KMS-11 (cell line): ENCODE measurements around the gene SLX4.

Source experiments
- H2AFZ ChIP-seq: fragments of 200-600 bp; sonication (generic); 2 replicates; pipeline ENCODE4 v1.6.1; 2016; ENCODE audit warnings: antibody characterized with exemption, mixed run types, low read depth
- H3K27ac ChIP-seq: fragments of 200-600 bp; sonication (generic); 2 replicates; pipeline ENCODE4 v1.6.1; 2016; ENCODE audit warnings: mild to moderate bottlenecking, mixed run types
- H3K27me3 ChIP-seq: fragments of 200-600 bp; sonication (generic); 2 replicates; pipeline ENCODE4 v1.6.1; 2017; ENCODE audit warnings: mild to moderate bottlenecking, low read depth, mixed run types, moderate library complexity; ENCODE audit not compliant: insufficient read depth
- H3K36me3 ChIP-seq: fragments of 200-600 bp; sonication (generic); 2 replicates; pipeline ENCODE4 v1.6.1; 2017; ENCODE audit warnings: mild to moderate bottlenecking, mixed run types; ENCODE audit not compliant: insufficient read depth
- H3K4me1 ChIP-seq: fragments of 200-600 bp; sonication (generic); 2 replicates; pipeline ENCODE4 v1.6.1; 2016; ENCODE audit warnings: mild to moderate bottlenecking, low read depth, mixed run types; ENCODE audit not compliant: poor library complexity, severe bottlenecking
- H3K4me2 ChIP-seq: fragments of 200-600 bp; sonication (generic); 2 replicates; pipeline ENCODE4 v1.7.0; 2016; ENCODE audit warnings: mild to moderate bottlenecking, mixed run types
- H3K4me3 ChIP-seq: fragments of 200-600 bp; sonication (generic); IDR thresholded peaks from 2 replicates; pipeline ENCODE4 v1.6.1; 2017; ENCODE audit warnings: low read depth, low read length, mixed read lengths; ENCODE audit not compliant: insufficient read depth
- H3K79me2 ChIP-seq: fragments of 200-600 bp; sonication (generic); 2 replicates; pipeline ENCODE4 v1.6.1; 2016; ENCODE audit warnings: low read depth, mixed run types; ENCODE audit not compliant: insufficient read depth
- H3K9ac ChIP-seq: fragments of 200-600 bp; sonication (generic); 2 replicates; pipeline ENCODE4 v1.6.1; 2016; ENCODE audit warnings: mild to moderate bottlenecking, mixed run types
- H4K20me1 ChIP-seq: fragments of 200-600 bp; sonication (generic); 2 replicates; pipeline ENCODE4 v1.6.1; 2016; ENCODE audit warnings: mild to moderate bottlenecking, mixed run types; ENCODE audit not compliant: insufficient read depth
- CTCF ChIP-seq: fragments of 200-600 bp; sonication (generic); conservative IDR thresholded peaks from 2 replicates; pipeline ENCODE4 v1.6.1; 2017; ENCODE audit warnings: low read depth, mild to moderate bottlenecking, antibody characterized with exemption, low read length, moderate library complexity, mixed read lengths

The SLX4 gene

GRCh38 chr16:3589441-3589921 lies 21.9 kb downstream of the SLX4 start:
- H3K79me2 ChIP-seq, result no peaks in the 10 kb centered on the region
- H3K27ac ChIP-seq, result no peak overlapping the region
- H3K27me3 ChIP-seq, result no peaks in the 10 kb centered on the region
- H3K9ac ChIP-seq, result no peak overlapping the region
- no peaks in the 10 kb centered on the region for H3K36me3 ChIP-seq
- H3K4me2 ChIP-seq, result no peak overlapping the region
- no peak overlapping the region for H3K4me3 ChIP-seq
- H3K4me1 ChIP-seq, result no peaks in the 10 kb centered on the region
- H2AFZ ChIP-seq, result no peak overlapping the region
- no peak for TF ChIP-seq CTCF
- H4K20me1 ChIP-seq, result no peaks in the 10 kb centered on the region

- no peak overlapping the region for H3K4me2 ChIP-seq
These were observed 22.4 kb downstream of the SLX4 start for GRCh38 chr16:3589001-3589400.

GRCh38 chr16:3587547-3588110 lies 23.8 kb downstream of the SLX4 start:
- Histone ChIP-seq H4K20me1 (no peaks in the 10 kb centered on the region), H2AFZ (no peak overlapping the region), H3K27me3 (no peaks in the 10 kb centered on the region), H3K4me3 (no peak overlapping the region), H3K9ac (no peak overlapping the region), H3K36me3 (0 out of 2 replicates have a peak, but pooled peaks cover 4% of the 10 kb centered on the region), H3K4me2 (no peak overlapping the region), H3K79me2 (no peaks in the 10 kb centered on the region), H3K27ac (no peak overlapping the region), H3K4me1 (no peaks in the 10 kb centered on the region)
- TF ChIP-seq CTCF, result no peak

More at GRCh38 chr16:3589001-3589400, 22.4 kb downstream of the SLX4 start:
- H3K4me3 ChIP-seq, result no peak overlapping the region
- no peak overlapping the region for H3K27ac ChIP-seq
- H3K27me3 ChIP-seq, result no peaks in the 10 kb centered on the region
- no peaks in the 10 kb centered on the region for H4K20me1 ChIP-seq
- no peaks in the 10 kb centered on the region for H3K4me1 ChIP-seq
- no peak overlapping the region for H2AFZ ChIP-seq
- no peak for TF ChIP-seq CTCF
- H3K79me2 ChIP-seq, result no peaks in the 10 kb centered on the region
- 0 out of 2 replicates have a peak, but pooled peaks cover 3% of the 10 kb centered on the region for H3K36me3 ChIP-seq
- H3K9ac ChIP-seq, result no peak overlapping the region

GRCh38 chr16:3584412-3584811 lies 27.0 kb downstream of the SLX4 start:
- no peak overlapping the region for H3K4me2 ChIP-seq
- 0 out of 2 replicates have a peak, but pooled peaks cover 4% of the 10 kb centered on the region for H3K36me3 ChIP-seq
- no peaks in the 10 kb centered on the region for H3K79me2 ChIP-seq
- no peak overlapping the region for H2AFZ ChIP-seq
- no peaks in the 10 kb centered on the region for H3K27me3 ChIP-seq
- no peak for TF ChIP-seq CTCF
- H3K4me3 ChIP-seq, result no peak overlapping the region
- no peak overlapping the region for H3K9ac ChIP-seq
- H4K20me1 ChIP-seq, result no peaks in the 10 kb centered on the region
- peaks cover 26% of the 10 kb centered on the region for H3K4me1 ChIP-seq
- no peak overlapping the region for H3K27ac ChIP-seq
